Upper lobe of left lung (tissue), 6 donors: ENCODE data around the gene TMEM186. TPM values are rescaled to one million over a fixed set of nuclear protein-coding genes. Genes with fewer than 3 reads are reported as not detected.
A peak's percentile ranks its signal among the peaks of the same experiment; 100 is the strongest.

Source experiments
- ATAC-seq, 2 donors: fragments of 200-7000 bp; cut with Tn5 transposase; one replicate each; pipeline ENCODE4 v1.9.1; 2022; ENCODE audit warnings: mild to moderate bottlenecking in 2 of 2, moderate library complexity in 2 of 2; ENCODE audit not compliant: low FRiP score in 2 of 2
- DNase-seq, 2 donors: peaks; one replicate each; pipeline ENCODE4 v3.0.0-alpha.2; 2019 to 2020
- H3K27ac ChIP-seq, 4 donors: fragments of 200-600 bp; sonication (generic); one replicate each; pipeline ENCODE4 v1.5.1; 2016 to 2019
- H3K27me3 ChIP-seq, 4 donors: fragments of 200-600 bp; sonication (generic); one replicate each; pipeline ENCODE4 v1.5.1; 2017 to 2019
- H3K36me3 ChIP-seq, 4 donors: fragments of 200-600 bp; sonication (generic); one replicate each; pipeline ENCODE4 v1.5.1; 2016 to 2019
- H3K4me1 ChIP-seq, 4 donors: fragments of 200-600 bp; sonication (generic); one replicate each; pipeline ENCODE4 v1.5.1; 2018 to 2019
- H3K4me3 ChIP-seq, 4 donors: fragments of 200-600 bp; sonication (generic); one replicate each; pipeline ENCODE4 v1.5.1; 2017 to 2019; ENCODE audit warnings: mild to moderate bottlenecking in 2 of 4, moderate library complexity in 1 of 4
- H3K9me3 ChIP-seq, 4 donors: fragments of 200-600 bp; sonication (generic); one replicate each; pipeline ENCODE4 v1.5.1; 2018 to 2019
- EP300 ChIP-seq, 4 donors: sonication (generic); formaldehyde crosslinking; IDR thresholded peaks; one replicate each; pipeline ENCODE4 v1.5.1; 2017; ENCODE audit warnings: antibody characterized with exemption in 4 of 4, control low read depth in 2 of 4
- POLR2A ChIP-seq, 4 donors: fragments of 450-650 bp; IDR thresholded peaks; one replicate each; pipeline ENCODE4 v1.5.1; 2016 to 2017; ENCODE audit warnings: antibody characterized with exemption in 4 of 4, mild to moderate bottlenecking in 2 of 4
- POLR2AphosphoS5 ChIP-seq, 2 donors: sonication (generic); formaldehyde crosslinking; IDR thresholded peaks; one replicate each; pipeline ENCODE4 v1.5.1; 2017; ENCODE audit warnings: antibody characterized with exemption in 2 of 2
- WGBS, 2 donors: methylation state at CpG; one replicate each; pipeline ENCODE4 v1.1.5; 2017 to 2018; 5-methylcytosine and 5-hydroxymethylcytosine counted together
- total RNA-seq, 6 donors: library from RNA; depleted of rRNA in 4 of 6; stranded (reverse); fragments of >200 nt in 4 of 6; gene quantifications; one replicate each; pipeline versions ENCODE4 v1.1.0 to v1.2.1, GENCODE V29; 2016 to 2021
- TF ChIP-seq, protein P1 (sequence below), 6 experiments: fragments of 450-650 bp in 4 of 6; fragments of 200-600 bp in 2 of 6; sonication (generic) in 2 of 6; IDR thresholded peaks; one replicate each; pipeline ENCODE4 v1.5.1; 2016 to 2019; ENCODE audit warnings: antibody characterized with exemption in 6 of 6
- donor health status: DM: no; HTN: no; CAD: no; lungs with moderate emphysema.
- donor health status: DM: no; HTN: yes; CAD: no; lungs with severe emphysema.

TMEM186 gene
- total RNA-seq, 6 donors from 2014 or later = 4.2 to 10.7 (median 6.9) TPM

DNA sequence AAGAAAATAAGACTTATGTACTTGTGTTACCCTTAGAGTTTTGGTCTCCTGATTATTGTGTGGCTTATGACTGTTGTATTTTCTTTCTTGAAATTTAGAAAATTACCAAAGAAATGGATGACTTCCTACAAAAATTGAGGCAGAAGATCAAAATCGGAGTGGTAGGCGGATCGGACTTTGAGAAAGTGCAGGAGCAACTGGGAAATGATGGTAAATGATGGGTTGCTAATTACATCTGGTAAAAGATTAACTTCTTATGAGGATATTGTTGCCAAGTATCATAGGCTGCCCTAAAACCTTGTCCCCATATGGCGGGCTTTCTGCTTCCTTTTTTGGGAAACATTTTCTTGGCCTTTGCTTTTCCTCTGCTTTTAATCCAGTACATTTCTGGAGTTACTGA, 4.3 kb upstream of the TMEM186 start:
- Histone ChIP-seq H3K36me3 (peaks cover 18 to 61% (median 46%) of the 10 kb centered on the region in 4 donors), H3K4me3 (no peak overlapping the region), H3K27ac (no peak overlapping the region), H3K4me1 (peaks cover 19 to 30% (median 24%) of the 10 kb centered on the region in 4 donors), H3K27me3 (no peaks in the 10 kb centered on the region), H3K9me3 (no peaks in the 10 kb centered on the region)
- WGBS, 2 donors = 95 to 96% methylated on average over 4 of the region's 4 CpGs
- TF ChIP-seq EP300 (IDR thresholded peaks at IDR 0.05) = no peak
- TF ChIP-seq, protein P1, sequence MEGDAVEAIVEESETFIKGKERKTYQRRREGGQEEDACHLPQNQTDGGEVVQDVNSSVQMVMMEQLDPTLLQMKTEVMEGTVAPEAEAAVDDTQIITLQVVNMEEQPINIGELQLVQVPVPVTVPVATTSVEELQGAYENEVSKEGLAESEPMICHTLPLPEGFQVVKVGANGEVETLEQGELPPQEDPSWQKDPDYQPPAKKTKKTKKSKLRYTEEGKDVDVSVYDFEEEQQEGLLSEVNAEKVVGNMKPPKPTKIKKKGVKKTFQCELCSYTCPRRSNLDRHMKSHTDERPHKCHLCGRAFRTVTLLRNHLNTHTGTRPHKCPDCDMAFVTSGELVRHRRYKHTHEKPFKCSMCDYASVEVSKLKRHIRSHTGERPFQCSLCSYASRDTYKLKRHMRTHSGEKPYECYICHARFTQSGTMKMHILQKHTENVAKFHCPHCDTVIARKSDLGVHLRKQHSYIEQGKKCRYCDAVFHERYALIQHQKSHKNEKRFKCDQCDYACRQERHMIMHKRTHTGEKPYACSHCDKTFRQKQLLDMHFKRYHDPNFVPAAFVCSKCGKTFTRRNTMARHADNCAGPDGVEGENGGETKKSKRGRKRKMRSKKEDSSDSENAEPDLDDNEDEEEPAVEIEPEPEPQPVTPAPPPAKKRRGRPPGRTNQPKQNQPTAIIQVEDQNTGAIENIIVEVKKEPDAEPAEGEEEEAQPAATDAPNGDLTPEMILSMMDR (IDR thresholded peaks at IDR 0.05) = no peak
- no peak for TF ChIP-seq POLR2AphosphoS5 (IDR thresholded peaks at IDR 0.05)
- DNase-seq (no peak), ATAC-seq (no peak)

- H3K4me3 ChIP-seq = peak overlapping the region; percentile 77 to 95 (median 88)
- H3K36me3 ChIP-seq = peaks cover 10 to 34% (median 23%) of the 10 kb centered on the region in 4 donors
- ATAC-seq (no peak), DNase-seq (no peak)
- H3K9me3 ChIP-seq = no peaks in the 10 kb centered on the region
- TF ChIP-seq POLR2A (IDR thresholded peaks at IDR 0.05) (no peak), EP300 (IDR thresholded peaks at IDR 0.05) (no peak), POLR2AphosphoS5 (IDR thresholded peaks at IDR 0.05) (no peak)
- TF ChIP-seq, protein P1 (IDR thresholded peaks at IDR 0.05) = no peak
- peak overlapping the region; percentile 2 to 91 (median 85) for H3K27ac ChIP-seq
- no peaks in the 10 kb centered on the region for H3K27me3 ChIP-seq
- 66% methylated on average over 7 of the region's 7 CpGs for WGBS, 2 donors
- H3K4me1 ChIP-seq = peaks cover 26 to 43% (median 29%) of the 10 kb centered on the region in 4 donors
These were observed 1.2 kb upstream of the TMEM186 start for GRCh38 chr16:8798535-8799157.

DNA sequence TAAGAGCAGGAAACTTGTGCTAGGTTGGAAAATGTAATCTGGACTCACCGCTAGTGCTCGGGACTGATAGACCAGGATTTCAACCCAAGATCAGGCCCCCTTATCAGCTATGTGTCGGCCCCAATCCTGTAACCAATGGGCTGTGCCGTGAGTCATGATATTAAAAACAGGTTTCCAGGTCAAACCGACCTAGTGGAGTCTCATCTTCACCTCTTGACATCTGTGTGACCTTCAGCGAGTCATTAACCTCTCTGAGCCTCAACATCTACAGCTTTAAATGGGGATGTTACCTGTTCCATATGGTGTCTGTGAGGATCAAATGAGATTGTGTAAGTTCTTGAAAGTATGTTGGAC, 712 bp upstream of the TMEM186 start:
- Histone ChIP-seq H3K36me3 (peaks cover 10 to 29% (median 19%) of the 10 kb centered on the region in 4 donors), H3K9me3 (no peaks in the 10 kb centered on the region), H3K27ac (peak overlapping the region; percentile 81 to 91 (median 85)), H3K4me3 (peak overlapping the region; percentile 77 to 95 (median 88)), H3K27me3 (no peaks in the 10 kb centered on the region), H3K4me1 (peaks cover 26 to 43% (median 29%) of the 10 kb centered on the region in 4 donors)
- 0 to 14% methylated on average over 3 to 6 of the region's 6 CpGs for WGBS, 2 donors
- ATAC-seq = peak in 1 of 2 donors; percentile 25
- no peak for DNase-seq
- no peak for TF ChIP-seq POLR2AphosphoS5 (IDR thresholded peaks at IDR 0.05)
- no peak for TF ChIP-seq POLR2A (IDR thresholded peaks at IDR 0.05)
- TF ChIP-seq, protein P1 (IDR thresholded peaks at IDR 0.05) = no peak
- TF ChIP-seq EP300 (IDR thresholded peaks at IDR 0.05) = no peak

DNA sequence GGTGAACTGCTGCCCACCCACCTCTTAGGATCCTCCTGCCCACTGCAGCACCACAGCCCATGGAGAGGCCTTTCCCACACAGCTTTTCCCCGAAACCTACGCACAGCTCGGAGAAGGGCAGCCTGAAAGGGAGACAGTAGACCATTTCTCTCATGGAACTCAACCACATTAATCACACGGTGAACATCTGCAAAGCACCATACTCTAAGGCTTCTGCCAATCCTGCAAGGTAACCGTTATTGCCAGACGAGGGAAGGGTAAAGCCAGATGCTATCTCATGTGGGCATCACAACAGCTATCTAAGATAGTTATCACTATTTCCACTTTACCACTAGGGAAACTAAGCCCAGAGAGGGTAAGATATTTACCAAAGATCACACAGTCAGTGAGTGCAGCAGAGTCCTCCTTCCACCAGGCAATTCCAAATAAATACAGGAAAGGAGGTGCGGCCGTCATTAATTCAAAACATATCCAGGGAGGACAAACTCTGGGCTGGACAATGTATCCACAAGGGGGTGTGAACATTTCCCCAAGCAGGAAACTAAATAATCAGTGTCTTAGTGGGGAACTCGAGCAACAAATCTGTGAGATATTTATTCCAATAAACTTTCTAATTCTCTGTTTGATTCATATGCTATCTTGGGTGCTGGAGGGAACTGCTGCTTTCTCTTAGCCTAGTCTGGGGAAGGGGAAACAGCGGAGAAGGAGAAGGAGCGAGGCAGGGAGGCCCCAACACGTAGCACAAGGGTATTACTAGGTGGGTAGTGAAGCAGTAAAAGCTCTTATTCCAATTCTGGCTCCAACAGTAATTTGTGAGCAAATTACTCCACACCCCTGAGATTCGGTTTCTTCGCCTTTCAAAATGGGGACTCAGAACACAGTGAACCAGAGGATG, 723 bp downstream of the TMEM186 start:
- no peak for DNase-seq
- Histone ChIP-seq H3K4me3 (peak overlapping the region; percentile 60 to 89 (median 82)), H3K27me3 (no peaks in the 10 kb centered on the region), H3K4me1 (peaks cover 26 to 43% (median 29%) of the 10 kb centered on the region in 4 donors), H3K9me3 (no peaks in the 10 kb centered on the region), H3K36me3 (peaks cover 2 to 15% (median 5%) of the 10 kb centered on the region in 4 donors), H3K27ac (peak overlapping the region; percentile 81 to 91 (median 85))
- no peak for ATAC-seq
- 39 to 41% methylated on average over 14 of the region's 14 CpGs for WGBS, 2 donors
- TF ChIP-seq POLR2AphosphoS5 (IDR thresholded peaks at IDR 0.05) = no peak
- TF ChIP-seq, protein P1 (IDR thresholded peaks at IDR 0.05) = no peak
- TF ChIP-seq POLR2A (IDR thresholded peaks at IDR 0.05) = no peak
- TF ChIP-seq EP300 (IDR thresholded peaks at IDR 0.05) = no peak
